HG03159 (cell line): ENCODE measurements around the gene MDK.
"Not testable (repeated sequence)": the region's sequence is repeated elsewhere in the genome, so short reads cannot be mapped to it uniquely, and the experiment has no call there.

ENCODE experiments used
- ATAC-seq: cut with Tn5 transposase; IDR thresholded peaks from one replicate; pipeline ENCODE4 v1.9.1; 2021; ENCODE audit warnings: mild to moderate bottlenecking, moderate library complexity; ENCODE audit not compliant: unreplicated experiment

MDK gene

GRCh38 chr11:46367244-46367915, 14.1 kb upstream of the MDK start:
- peak; percentile 57 for ATAC-seq

DNA sequence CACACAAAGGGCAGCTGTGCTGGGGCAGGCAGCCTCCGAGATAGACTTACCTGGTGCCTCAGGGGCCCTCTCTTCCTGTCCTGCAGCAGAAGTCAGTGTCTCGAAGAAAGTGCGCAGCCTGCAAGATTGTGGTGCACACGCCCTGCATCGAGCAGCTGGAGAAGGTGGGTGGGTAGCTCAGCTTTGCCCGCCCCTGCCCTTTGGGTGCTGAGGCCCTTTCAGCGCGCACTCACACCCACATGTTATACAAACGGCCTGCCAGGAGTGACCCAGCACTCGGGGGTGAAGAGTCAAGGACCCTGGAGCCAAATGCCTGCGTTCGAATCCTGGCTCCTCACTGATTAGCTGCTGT, 13.6 kb upstream of the MDK start:
- no peak for ATAC-seq

GRCh38 chr11:46369458-46370152, 11.9 kb upstream of the MDK start:
- ATAC-seq: no peak

DNA sequence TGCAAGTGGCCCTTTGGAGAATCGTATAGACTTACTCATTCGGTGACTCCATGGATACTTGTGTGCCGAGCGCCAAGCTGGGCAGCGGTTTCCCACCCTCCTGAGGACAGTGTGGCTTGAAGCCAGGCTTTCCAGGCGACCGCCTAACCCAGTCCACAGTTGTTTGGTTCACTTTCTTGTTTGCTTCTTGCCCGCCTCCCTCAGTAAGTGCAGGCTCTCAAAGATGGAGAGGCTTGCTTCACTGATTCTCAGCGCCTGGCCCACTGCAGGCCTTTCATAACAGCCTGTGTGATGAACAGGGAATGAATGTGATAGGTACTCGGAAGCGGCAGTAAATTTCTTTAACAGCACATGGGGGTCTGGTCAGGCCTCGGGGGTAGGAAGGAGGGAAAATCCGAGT, 11.2 kb upstream of the MDK start:
- ATAC-seq: no peak

- ATAC-seq: not testable (repeated sequence)
Measured at GRCh38 chr11:46371262-46371661, 10.2 kb upstream of the MDK start.

DNA sequence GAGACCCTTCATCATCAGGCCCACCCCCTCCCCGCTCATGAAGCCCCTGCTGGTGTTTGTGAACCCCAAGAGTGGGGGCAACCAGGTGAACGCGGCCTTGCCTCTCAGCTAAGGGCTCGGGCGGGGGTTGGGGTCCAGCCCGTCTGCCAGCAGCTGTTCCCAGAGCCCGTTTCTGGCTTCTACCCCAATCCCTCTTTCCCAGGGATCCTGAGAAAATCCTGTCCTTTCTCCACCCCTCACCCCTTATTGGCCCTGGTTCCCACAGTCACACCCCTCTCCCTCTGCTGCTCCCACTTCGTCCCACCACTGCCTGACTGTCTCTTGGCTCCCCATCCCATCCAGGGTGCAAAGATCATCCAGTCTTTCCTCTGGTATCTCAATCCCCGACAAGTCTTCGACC, 9.4 kb upstream of the MDK start:
- ATAC-seq: no peak

DNA sequence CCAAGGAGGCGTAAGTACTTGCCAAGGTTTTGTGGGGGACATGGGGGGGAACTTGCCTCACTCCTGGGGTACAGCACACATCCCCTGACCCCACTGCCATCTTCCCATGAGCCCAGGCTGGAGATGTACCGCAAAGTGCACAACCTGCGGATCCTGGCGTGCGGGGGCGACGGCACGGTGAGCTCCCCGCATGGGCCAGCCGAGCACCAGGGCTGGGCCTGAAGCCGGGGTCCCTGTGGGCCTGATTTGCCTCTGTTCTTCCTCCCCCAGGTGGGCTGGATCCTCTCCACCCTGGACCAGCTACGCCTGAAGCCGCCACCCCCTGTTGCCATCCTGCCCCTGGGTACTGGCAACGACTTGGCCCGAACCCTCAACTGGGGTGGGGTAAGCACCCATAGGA, 9.0 kb upstream of the MDK start:
- ATAC-seq: not testable (repeated sequence)

GRCh38 chr11:46373787-46374740, 7.4 kb upstream of the MDK start:
- ATAC-seq: no peak

DNA sequence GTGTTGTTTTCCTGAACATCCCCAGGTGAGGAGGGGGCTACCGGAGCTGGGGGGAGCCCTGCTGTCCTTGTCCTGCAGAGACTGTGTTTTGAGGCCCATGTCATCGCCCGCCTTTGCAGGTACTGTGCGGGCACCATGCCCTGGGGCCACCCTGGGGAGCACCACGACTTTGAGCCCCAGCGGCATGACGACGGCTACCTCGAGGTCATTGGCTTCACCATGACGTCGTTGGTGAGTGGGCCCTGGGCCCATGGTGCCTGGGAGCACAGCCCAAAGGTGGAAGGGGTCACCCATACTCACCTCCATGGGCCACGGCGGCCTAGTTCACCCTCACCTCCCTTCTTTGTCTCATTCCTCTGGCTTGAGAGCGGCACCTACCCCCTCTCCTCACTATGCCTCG, 6.7 kb upstream of the MDK start:
- ATAC-seq: no peak

- no peak for ATAC-seq
Measured at GRCh38 chr11:46375392-46376101, 5.9 kb upstream of the MDK start.

DNA sequence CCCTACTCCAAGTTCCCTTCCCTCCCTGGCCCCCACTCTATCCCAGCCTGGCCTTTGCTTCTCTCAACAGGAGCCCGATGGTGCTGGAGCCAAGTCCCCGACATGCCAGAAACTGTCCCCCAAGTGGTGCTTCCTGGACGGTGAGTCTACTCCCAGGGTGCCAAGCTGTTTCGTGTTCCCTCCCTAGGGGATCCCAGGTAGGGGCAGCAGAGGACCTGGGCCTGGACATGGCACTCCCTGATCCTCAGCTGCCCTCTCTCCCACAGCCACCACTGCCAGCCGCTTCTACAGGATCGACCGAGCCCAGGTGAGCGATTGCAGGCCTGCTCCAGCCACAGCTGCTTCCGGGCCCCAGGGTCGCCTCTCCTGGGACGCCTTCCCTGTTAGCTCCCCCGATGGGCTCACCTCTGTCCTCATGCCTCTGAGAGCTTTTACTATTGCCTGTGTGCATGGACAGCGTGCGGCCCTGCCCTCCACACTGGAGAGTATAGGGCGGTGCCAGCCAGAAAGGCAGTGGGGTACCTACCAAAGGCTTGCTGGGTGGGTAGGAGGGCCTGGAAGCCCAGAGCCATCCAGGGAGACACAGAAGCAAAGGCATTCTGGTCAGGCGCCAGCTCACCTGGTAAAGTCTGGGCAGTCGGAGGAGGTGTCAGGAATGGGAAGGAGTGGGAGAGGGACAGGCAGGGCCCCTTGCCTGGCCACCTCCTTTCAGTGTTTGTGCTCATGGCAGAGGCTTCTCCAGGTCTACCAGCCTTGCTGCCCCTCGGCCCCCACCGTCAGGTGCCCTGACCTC, 5.0 kb upstream of the MDK start:
- ATAC-seq: no peak

DNA sequence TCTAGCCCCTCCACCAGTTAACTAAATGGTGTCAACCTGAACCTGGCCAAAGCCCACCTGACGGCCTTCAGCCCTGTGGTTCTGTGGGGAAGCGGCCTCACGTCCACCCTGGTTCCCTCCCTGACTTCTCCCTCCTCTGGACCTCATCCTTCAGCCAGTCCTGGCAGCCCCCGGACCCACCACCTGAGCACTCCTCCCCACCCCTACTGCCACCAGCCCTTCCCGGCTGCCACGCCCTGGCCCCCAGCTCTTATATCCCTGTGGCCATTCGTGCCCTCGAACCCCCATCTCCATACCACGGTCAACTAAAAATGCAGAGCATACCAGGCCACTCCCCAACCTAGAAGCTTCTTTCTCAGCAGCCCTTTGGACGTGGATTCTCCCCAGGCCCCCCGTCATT, 4.2 kb upstream of the MDK start:
- no peak for ATAC-seq

GRCh38 chr11:46377831-46378230, 3.6 kb upstream of the MDK start:
- no peak for ATAC-seq

GRCh38 chr11:46378296-46378695, 3.2 kb upstream of the MDK start:
- ATAC-seq: no peak

- no peak for ATAC-seq
Measured at GRCh38 chr11:46378811-46379481, 2.5 kb upstream of the MDK start.

- ATAC-seq: not testable (repeated sequence)
Measured at GRCh38 chr11:46379482-46380293, 1.8 kb upstream of the MDK start.

DNA sequence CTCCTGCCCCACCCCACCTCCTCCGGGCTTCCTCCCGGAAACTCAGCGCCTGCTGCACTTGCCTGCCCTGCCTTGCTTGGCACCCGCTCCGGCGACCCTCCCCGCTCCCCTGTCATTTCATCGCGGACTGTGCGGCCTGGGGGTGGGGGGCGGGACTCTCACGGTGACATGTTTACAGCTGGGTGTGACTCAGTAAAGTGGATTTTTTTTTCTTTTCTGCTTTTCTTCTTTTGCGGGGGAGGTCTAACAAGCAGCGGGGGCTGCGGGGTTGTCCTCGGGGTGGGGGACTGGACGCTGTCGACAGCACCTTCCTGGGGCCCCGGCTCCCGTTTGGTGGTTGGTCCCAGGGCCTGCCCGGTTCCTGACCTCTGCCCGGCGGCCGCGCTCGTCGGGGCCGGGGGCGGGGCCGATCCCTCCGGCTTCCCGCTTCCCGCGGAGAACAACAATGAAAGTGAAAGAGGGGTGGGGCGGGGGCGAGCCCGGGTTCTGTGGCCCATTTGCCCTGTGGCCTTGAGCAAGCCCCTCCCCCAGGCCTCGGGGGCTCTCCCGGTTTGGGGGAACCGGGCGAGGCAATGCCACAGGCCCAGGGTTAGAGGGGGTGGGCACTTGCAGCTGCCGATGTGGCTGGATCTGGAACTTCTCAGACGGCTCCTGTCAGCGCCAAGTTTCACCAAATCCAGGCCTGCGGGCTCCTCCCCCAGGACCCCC, 975 bp upstream of the MDK start:
- no peak for ATAC-seq
